Right lobe of liver (tissue), 6 donors: ENCODE data around the gene C5AR2. TPM values are rescaled to one million over a fixed set of nuclear protein-coding genes. Genes with fewer than 3 reads are reported as not detected.
"Not testable (repeated sequence)": the region's sequence is repeated elsewhere in the genome, so short reads cannot be mapped to it uniquely, and the experiment has no call there.

Experiments
- ATAC-seq, 4 donors: fragments of 200-7000 bp; cut with Tn5 transposase; one replicate each; pipeline ENCODE4 v1.9.1; 2020; ENCODE audit warnings: mild to moderate bottlenecking in 4 of 4, moderate library complexity in 4 of 4
- DNase-seq, 3 donors: peaks; one replicate each; pipeline ENCODE4 v3.0.0-alpha.2; 2020
- H3K27ac ChIP-seq, 3 donors: fragments of 200-600 bp; one replicate each; pipeline ENCODE4 v1.8.0; 2022
- H3K27me3 ChIP-seq, 2 donors: fragments of 200-600 bp; one replicate each; pipeline ENCODE4 v1.8.0; 2022
- H3K36me3 ChIP-seq, 4 donors: fragments of 200-600 bp; sonication (generic) in 1 of 4; one replicate each; pipeline versions ENCODE4 v1.5.1 to v1.8.0; 2017 to 2022; ENCODE audit warnings: control low read depth in 1 of 4
- H3K4me1 ChIP-seq, 4 donors: fragments of 200-600 bp; sonication (generic) in 1 of 4; one replicate each; pipeline versions ENCODE4 v1.5.1 to v1.8.0; 2017 to 2022; ENCODE audit warnings: control low read depth in 1 of 4
- H3K4me3 ChIP-seq, 3 donors: fragments of 200-600 bp; one replicate each; pipeline ENCODE4 v1.8.0; 2022
- H3K9me3 ChIP-seq, 4 donors: fragments of 200-600 bp; sonication (generic) in 1 of 4; one replicate each; pipeline versions ENCODE4 v1.5.1 to v1.8.0; 2017 to 2022; ENCODE audit warnings: control low read depth in 1 of 4
- CTCF ChIP-seq, 4 donors: fragments of 200-600 bp in 3 of 4; fragments of 450-650 bp in 1 of 4; IDR thresholded peaks; one replicate each; pipeline versions ENCODE4 v1.5.1 to v1.8.0; 2016 to 2022; ENCODE audit warnings: antibody characterized with exemption in 4 of 4, mild to moderate bottlenecking in 2 of 4
- POLR2A ChIP-seq: fragments of 450-650 bp; IDR thresholded peaks from one replicate; pipeline ENCODE4 v1.6.1; 2017; ENCODE audit warnings: antibody characterized with exemption, mild to moderate bottlenecking
- WGBS: methylation state at CpG from one replicate; pipeline ENCODE4 v1.1.6; 2018; ENCODE audit warnings: low coverage, low lambda C conversion rate; ENCODE audit not compliant: insufficient coverage; ENCODE audit errors: missing lambda C conversion rate; 5-methylcytosine and 5-hydroxymethylcytosine counted together
- intact Hi-C, 2 donors: fragments of 100-400 bp; cut with DNase I; formaldehyde crosslinking; loops; one replicate each; pipeline versions ENCODE4 v1.11.2 to v1.14.1; 2022
- long read RNA-seq: library from polyadenylated mRNA; unstranded; transcript quantifications from one replicate; pipeline ENCODE4 v2.0.0, GENCODE V29; 2019
- total RNA-seq, 6 experiments: library from RNA; depleted of rRNA in 2 of 6; stranded (reverse); fragments of >200 nt in 2 of 6; fragmentation: NEBNext Ultra II Directional in 3 of 6; extraction: Animal tissue kit (Norgen Biotek cat#: 25700) in 3 of 6; gene quantifications; one replicate each; pipeline versions ENCODE4 v1.1.0 to v1.2.4, GENCODE V29; 2016 to 2023
- donor health status: DM: no; HTN: yes; CAD: no.
- donor health status: DM: no; HTN: no; CAD: no.
- donor health status: DM: no; HTN: no; CAD: no.
- donor health status: DM: no; HTN: yes; CAD: no.
- donor health status: DM: no; HTN: yes; CAD: no.

Gene C5AR2
- 1 to 10 TPM; 1.1 to 6.6 (median 3.7) TPM for total RNA-seq
- long read RNA-seq, result 0 reads

- H3K27me3 ChIP-seq, result no peaks in the 10 kb centered on the region
- H3K27ac ChIP-seq, result peak within 1 kb of the TSS; percentile 22 to 81 (median 71)
- intact Hi-C loops, result no loop called here
- no peaks in the 10 kb centered on the region for H3K36me3 ChIP-seq
- peak in 2 of 4 donors; percentile 19 to 21 for ATAC-seq
- H3K4me3 ChIP-seq, result peak within 1 kb of the TSS in 1 of 3 donors; percentile 11
- no peak for DNase-seq
- no peaks in the 10 kb centered on the region for H3K4me1 ChIP-seq
- no peak for TF ChIP-seq CTCF (IDR thresholded peaks at IDR 0.05)
- peak; percentile 41 for TF ChIP-seq POLR2A
- H3K9me3 ChIP-seq, result no peaks in the 10 kb centered on the region
- 37% methylated on average over 14 of the region's 18 CpGs for WGBS
Measured at GRCh38 chr19:47331931-47332547, at the start of gene C5AR2. TSS of gene C5AR2 (plus strand) at chr19:47332175. CDS start at chr19:47340800, 8,625 bp downstream.

- 80% methylated on average over 10 of the region's 10 CpGs for WGBS
- H3K36me3 ChIP-seq, result no peaks in the 10 kb centered on the region
- H3K9me3 ChIP-seq, result no peaks in the 10 kb centered on the region
- ATAC-seq, result no peak
- H3K27me3 ChIP-seq, result no peaks in the 10 kb centered on the region
- TF ChIP-seq CTCF (IDR thresholded peaks at IDR 0.05), result no peak
- no peak for TF ChIP-seq POLR2A
- H3K4me3 ChIP-seq, result no peak overlapping the region
- DNase-seq, result no peak
- intact Hi-C loops, result no loop called here
- H3K27ac ChIP-seq, result no peak overlapping the region
- no peaks in the 10 kb centered on the region for H3K4me1 ChIP-seq
Measured at GRCh38 chr19:47283405-47284059, 48.4 kb upstream of the C5AR2 start.

- no peak overlapping the region for H3K4me3 ChIP-seq
- 31% methylated on average over 9 of the region's 9 CpGs for whole genome bisulfite sequencing
Measured at GRCh38 chr19:47284324-47284899, 47.6 kb upstream of the C5AR2 start.

GRCh38 chr19:47296036-47296435 lies 35.9 kb upstream of the C5AR2 start:
- H3K36me3 ChIP-seq, result no peaks in the 10 kb centered on the region
- ATAC-seq, result peak; percentile 91 to 99 (median 93)
- no peak overlapping the region for H3K4me3 ChIP-seq
- TF ChIP-seq CTCF (IDR thresholded peaks at IDR 0.05) (peak; percentile 79 to 82 (median 81)), POLR2A (no peak)
- H3K9me3 ChIP-seq, result no peaks in the 10 kb centered on the region
- DNase-seq, result peak; percentile 60 to 82 (median 67)
- H3K4me1 ChIP-seq, result peaks cover 0 to 2% (median 0%) of the 10 kb centered on the region in 4 donors
- intact Hi-C loops, result loop anchor here in 1 of 2 donors (5.0 kb wide), 1 partner anchor 96 kb away; no protein-coding TSS in a partner anchor
- no peaks in the 10 kb centered on the region for H3K27me3 ChIP-seq
- no peak overlapping the region for H3K27ac ChIP-seq
- WGBS, result 15% methylated on average over 9 of the region's 12 CpGs

More at GRCh38 chr19:47284324-47284899, 47.6 kb upstream of the C5AR2 start:
- no peaks in the 10 kb centered on the region for H3K9me3 ChIP-seq
- peaks cover 0 to 5% (median 2%) of the 10 kb centered on the region in 4 donors for H3K4me1 ChIP-seq
- H3K36me3 ChIP-seq, result no peaks in the 10 kb centered on the region
- intact Hi-C loops, result no loop called here
- ATAC-seq (peak; percentile 56 to 78 (median 60)), DNase-seq (no peak)
- no peak for TF ChIP-seq POLR2A
- TF ChIP-seq CTCF (IDR thresholded peaks at IDR 0.05), result peak; percentile 75 to 88 (median 80)
- H3K27me3 ChIP-seq, result no peaks in the 10 kb centered on the region
- H3K27ac ChIP-seq, result no peak overlapping the region

- H3K36me3 ChIP-seq, H3K4me3 ChIP-seq, intact Hi-C loops, H3K27me3 ChIP-seq, ATAC-seq, H3K4me1 ChIP-seq, H3K9me3 ChIP-seq, DNase-seq, H3K27ac ChIP-seq: not testable (repeated sequence)
- WGBS, result 92% methylated on average over 14 of the region's 14 CpGs
Measured at GRCh38 chr19:47300867-47301266, 31.1 kb upstream of the C5AR2 start.
